ENCODE measurements around the gene ARID5B. TPM values are rescaled to one million over a fixed set of nuclear protein-coding genes. Genes with fewer than 3 reads are reported as not detected.

ARID5B gene
- total and polyA plus RNA-seq, 2 experiments from 2014 or later: 1.3 to 1.6 TPM

GRCh38 chr10:62093863-62094291 lies 192.4 kb downstream of the ARID5B start (continued):
- TF ChIP-seq, protein P1, sequence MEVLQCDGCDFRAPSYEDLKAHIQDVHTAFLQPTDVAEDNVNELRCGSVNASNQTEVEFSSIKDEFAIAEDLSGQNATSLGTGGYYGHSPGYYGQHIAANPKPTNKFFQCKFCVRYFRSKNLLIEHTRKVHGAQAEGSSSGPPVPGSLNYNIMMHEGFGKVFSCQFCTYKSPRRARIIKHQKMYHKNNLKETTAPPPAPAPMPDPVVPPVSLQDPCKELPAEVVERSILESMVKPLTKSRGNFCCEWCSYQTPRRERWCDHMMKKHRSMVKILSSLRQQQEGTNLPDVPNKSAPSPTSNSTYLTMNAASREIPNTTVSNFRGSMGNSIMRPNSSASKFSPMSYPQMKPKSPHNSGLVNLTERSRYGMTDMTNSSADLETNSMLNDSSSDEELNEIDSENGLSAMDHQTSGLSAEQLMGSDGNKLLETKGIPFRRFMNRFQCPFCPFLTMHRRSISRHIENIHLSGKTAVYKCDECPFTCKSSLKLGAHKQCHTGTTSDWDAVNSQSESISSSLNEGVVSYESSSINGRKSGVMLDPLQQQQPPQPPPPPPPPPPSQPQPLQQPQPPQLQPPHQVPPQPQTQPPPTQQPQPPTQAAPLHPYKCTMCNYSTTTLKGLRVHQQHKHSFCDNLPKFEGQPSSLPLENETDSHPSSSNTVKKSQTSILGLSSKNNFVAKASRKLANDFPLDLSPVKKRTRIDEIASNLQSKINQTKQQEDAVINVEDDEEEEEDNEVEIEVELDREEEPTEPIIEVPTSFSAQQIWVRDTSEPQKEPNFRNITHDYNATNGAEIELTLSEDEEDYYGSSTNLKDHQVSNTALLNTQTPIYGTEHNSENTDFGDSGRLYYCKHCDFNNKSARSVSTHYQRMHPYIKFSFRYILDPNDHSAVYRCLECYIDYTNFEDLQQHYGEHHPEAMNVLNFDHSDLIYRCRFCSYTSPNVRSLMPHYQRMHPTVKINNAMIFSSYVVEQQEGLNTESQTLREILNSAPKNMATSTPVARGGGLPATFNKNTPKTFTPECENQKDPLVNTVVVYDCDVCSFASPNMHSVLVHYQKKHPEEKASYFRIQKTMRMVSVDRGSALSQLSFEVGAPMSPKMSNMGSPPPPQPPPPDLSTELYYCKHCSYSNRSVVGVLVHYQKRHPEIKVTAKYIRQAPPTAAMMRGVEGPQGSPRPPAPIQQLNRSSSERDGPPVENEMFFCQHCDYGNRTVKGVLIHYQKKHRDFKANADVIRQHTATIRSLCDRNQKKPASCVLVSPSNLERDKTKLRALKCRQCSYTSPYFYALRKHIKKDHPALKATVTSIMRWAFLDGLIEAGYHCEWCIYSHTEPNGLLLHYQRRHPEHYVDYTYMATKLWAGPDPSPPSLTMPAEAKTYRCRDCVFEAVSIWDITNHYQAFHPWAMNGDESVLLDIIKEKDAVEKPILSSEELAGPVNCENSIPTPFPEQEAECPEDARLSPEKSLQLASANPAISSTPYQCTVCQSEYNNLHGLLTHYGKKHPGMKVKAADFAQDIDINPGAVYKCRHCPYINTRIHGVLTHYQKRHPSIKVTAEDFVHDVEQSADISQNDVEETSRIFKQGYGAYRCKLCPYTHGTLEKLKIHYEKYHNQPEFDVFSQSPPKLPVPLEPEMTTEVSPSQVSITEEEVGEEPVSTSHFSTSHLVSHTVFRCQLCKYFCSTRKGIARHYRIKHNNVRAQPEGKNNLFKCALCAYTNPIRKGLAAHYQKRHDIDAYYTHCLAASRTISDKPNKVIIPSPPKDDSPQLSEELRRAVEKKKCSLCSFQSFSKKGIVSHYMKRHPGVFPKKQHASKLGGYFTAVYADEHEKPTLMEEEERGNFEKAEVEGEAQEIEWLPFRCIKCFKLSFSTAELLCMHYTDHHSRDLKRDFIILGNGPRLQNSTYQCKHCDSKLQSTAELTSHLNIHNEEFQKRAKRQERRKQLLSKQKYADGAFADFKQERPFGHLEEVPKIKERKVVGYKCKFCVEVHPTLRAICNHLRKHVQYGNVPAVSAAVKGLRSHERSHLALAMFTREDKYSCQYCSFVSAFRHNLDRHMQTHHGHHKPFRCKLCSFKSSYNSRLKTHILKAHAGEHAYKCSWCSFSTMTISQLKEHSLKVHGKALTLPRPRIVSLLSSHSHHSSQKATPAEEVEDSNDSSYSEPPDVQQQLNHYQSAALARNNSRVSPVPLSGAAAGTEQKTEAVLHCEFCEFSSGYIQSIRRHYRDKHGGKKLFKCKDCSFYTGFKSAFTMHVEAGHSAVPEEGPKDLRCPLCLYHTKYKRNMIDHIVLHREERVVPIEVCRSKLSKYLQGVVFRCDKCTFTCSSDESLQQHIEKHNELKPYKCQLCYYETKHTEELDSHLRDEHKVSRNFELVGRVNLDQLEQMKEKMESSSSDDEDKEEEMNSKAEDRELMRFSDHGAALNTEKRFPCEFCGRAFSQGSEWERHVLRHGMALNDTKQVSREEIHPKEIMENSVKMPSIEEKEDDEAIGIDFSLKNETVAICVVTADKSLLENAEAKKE (CRISPR knock-in tag; IDR thresholded peaks at IDR 0.05): no peak
- no peak for TF ChIP-seq EZH2 (IDR thresholded peaks at IDR 0.05; ENCODE audit: low read depth, unreplicated experiment)
- no peak for TF ChIP-seq EZH2phosphoT487 (IDR thresholded peaks at IDR 0.05; ENCODE audit: unreplicated experiment)
- no peak for TF ChIP-seq ZNF114 (CRISPR knock-in tag; IDR thresholded peaks at IDR 0.05)

- Histone ChIP-seq H4K20me1 (replicated peaks; ENCODE audit: insufficient read depth) (no peaks in the 10 kb centered on the region), H3K27me3 (ENCODE audit: insufficient read depth) (no peaks in the 10 kb centered on the region), H3K79me2 (replicated peaks; ENCODE audit: insufficient read depth) (no peaks in the 10 kb centered on the region), H3K27ac (ENCODE audit: low read depth) (no peak overlapping the region), H3K9me2 (ENCODE audit: insufficient read depth) (no peaks in the 10 kb centered on the region), H2AFZ (no peak overlapping the region), H3F3A (replicated peaks; ENCODE audit: low read depth) (no peaks in the 10 kb centered on the region), H3K36me3 (ENCODE audit: insufficient read depth) (no peaks in the 10 kb centered on the region), H3K4me1 (ENCODE audit: insufficient read depth) (no peaks in the 10 kb centered on the region), H3K4me2 (no peak overlapping the region), H3K4me3 (no peak overlapping the region)
- DNase-seq (ENCODE audit: low spot score) (no peak), ATAC-seq (no peak)
- Mint-ChIP-seq H3K9me3 (no peaks in the 10 kb centered on the region), H3K27ac (peak overlapping the region; percentile 11; the same call in 1 of the 2 replicates), H3K36me3 (ENCODE audit: low read depth) (no peaks in the 10 kb centered on the region), H3K4me1 (peaks cover 14% of the 10 kb centered on the region; the same call in 2 of the 3 replicates), H3K27me3 (ENCODE audit: insufficient read depth, low read depth, poor library complexity) (no peaks in the 10 kb centered on the region), H3K4me3 (no peak overlapping the region)
- TF ChIP-seq NANOG (IDR thresholded peaks at IDR 0.05; ENCODE audit: borderline replicate concordance) (no peak), POLR2AphosphoS5 (IDR thresholded peaks at IDR 0.05; ENCODE audit: low read depth) (no peak), ZNF114 (CRISPR knock-in tag; IDR thresholded peaks at IDR 0.05) (no peak), CREB1 (CRISPR knock-in tag; IDR thresholded peaks at IDR 0.05; ENCODE audit: low read depth) (no peak), ZNF331 (CRISPR knock-in tag; IDR thresholded peaks at IDR 0.05; ENCODE audit: low read depth) (no peak), JUNB (IDR thresholded peaks at IDR 0.05; ENCODE audit: unreplicated experiment) (no peak), STAT1 (IDR thresholded peaks at IDR 0.05; ENCODE audit: unreplicated experiment) (no peak)
- TF ChIP-seq, protein P2, sequence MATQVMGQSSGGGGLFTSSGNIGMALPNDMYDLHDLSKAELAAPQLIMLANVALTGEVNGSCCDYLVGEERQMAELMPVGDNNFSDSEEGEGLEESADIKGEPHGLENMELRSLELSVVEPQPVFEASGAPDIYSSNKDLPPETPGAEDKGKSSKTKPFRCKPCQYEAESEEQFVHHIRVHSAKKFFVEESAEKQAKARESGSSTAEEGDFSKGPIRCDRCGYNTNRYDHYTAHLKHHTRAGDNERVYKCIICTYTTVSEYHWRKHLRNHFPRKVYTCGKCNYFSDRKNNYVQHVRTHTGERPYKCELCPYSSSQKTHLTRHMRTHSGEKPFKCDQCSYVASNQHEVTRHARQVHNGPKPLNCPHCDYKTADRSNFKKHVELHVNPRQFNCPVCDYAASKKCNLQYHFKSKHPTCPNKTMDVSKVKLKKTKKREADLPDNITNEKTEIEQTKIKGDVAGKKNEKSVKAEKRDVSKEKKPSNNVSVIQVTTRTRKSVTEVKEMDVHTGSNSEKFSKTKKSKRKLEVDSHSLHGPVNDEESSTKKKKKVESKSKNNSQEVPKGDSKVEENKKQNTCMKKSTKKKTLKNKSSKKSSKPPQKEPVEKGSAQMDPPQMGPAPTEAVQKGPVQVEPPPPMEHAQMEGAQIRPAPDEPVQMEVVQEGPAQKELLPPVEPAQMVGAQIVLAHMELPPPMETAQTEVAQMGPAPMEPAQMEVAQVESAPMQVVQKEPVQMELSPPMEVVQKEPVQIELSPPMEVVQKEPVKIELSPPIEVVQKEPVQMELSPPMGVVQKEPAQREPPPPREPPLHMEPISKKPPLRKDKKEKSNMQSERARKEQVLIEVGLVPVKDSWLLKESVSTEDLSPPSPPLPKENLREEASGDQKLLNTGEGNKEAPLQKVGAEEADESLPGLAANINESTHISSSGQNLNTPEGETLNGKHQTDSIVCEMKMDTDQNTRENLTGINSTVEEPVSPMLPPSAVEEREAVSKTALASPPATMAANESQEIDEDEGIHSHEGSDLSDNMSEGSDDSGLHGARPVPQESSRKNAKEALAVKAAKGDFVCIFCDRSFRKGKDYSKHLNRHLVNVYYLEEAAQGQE (IDR thresholded peaks at IDR 0.05; ENCODE audit: unreplicated experiment): no peak
- TF ChIP-seq, protein P3, sequence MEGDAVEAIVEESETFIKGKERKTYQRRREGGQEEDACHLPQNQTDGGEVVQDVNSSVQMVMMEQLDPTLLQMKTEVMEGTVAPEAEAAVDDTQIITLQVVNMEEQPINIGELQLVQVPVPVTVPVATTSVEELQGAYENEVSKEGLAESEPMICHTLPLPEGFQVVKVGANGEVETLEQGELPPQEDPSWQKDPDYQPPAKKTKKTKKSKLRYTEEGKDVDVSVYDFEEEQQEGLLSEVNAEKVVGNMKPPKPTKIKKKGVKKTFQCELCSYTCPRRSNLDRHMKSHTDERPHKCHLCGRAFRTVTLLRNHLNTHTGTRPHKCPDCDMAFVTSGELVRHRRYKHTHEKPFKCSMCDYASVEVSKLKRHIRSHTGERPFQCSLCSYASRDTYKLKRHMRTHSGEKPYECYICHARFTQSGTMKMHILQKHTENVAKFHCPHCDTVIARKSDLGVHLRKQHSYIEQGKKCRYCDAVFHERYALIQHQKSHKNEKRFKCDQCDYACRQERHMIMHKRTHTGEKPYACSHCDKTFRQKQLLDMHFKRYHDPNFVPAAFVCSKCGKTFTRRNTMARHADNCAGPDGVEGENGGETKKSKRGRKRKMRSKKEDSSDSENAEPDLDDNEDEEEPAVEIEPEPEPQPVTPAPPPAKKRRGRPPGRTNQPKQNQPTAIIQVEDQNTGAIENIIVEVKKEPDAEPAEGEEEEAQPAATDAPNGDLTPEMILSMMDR (conservative IDR thresholded peaks at IDR 0.05; ENCODE audit: low read depth in 2 of 2): no peak
Observed at GRCh38 chr10:62095181-62096122, 194.0 kb downstream of the ARID5B start.

All from GM23338 (cell line).